Astrocyte of the cerebellum (primary cell): ENCODE data around the gene LOXL4.

ENCODE experiments used
- DNase-seq: peaks from one replicate; pipeline ENCODE4 v3.0.0-alpha.2; 2011; ENCODE audit warnings: low read depth
- H3K4me3 ChIP-seq: 2 replicates; pipeline ENCODE4 v1.5.1; 2011; ENCODE audit warnings: mild to moderate bottlenecking, low read depth, low read length, moderate library complexity
- CTCF ChIP-seq: IDR thresholded peaks from 2 replicates; pipeline ENCODE4 v1.5.1; 2012; ENCODE audit warnings: low read length, low read depth, moderate library complexity, mild to moderate bottlenecking; ENCODE audit errors: missing control alignments
- in situ Hi-C: cut with HindIII; loops from 2 replicates; pipeline ENCODE4 v1.10.0; 2017; ENCODE audit warnings: low sequenced_read_pairs

Gene LOXL4

GRCh38 chr10:98212196-98212595 lies 55.8 kb downstream of the LOXL4 start:
- no peak for DNase-seq
- no peak for TF ChIP-seq CTCF
- no peak overlapping the region for H3K4me3 ChIP-seq
- in situ Hi-C loops = no loop called here

- no peak for TF ChIP-seq CTCF
- in situ Hi-C loops = no loop called here
- H3K4me3 ChIP-seq = no peak overlapping the region
- DNase-seq = no peak
Observed at GRCh38 chr10:98209441-98209840, 58.6 kb downstream of the LOXL4 start.

- DNase-seq = no peak
- no peak overlapping the region for H3K4me3 ChIP-seq
- TF ChIP-seq CTCF = no peak
- in situ Hi-C loops = no loop called here
Observed at GRCh38 chr10:98208925-98209324, 59.1 kb downstream of the LOXL4 start.

GRCh38 chr10:98205351-98205750 lies 62.6 kb downstream of the LOXL4 start:
- no peak for TF ChIP-seq CTCF
- in situ Hi-C loops = no loop called here
- DNase-seq = no peak
- H3K4me3 ChIP-seq = no peak overlapping the region

GRCh38 chr10:98202378-98202777 lies 65.6 kb downstream of the LOXL4 start:
- H3K4me3 ChIP-seq = no peak overlapping the region
- in situ Hi-C loops = no loop called here
- no peak for DNase-seq
- TF ChIP-seq CTCF = no peak

- TF ChIP-seq CTCF = no peak
- no peak for DNase-seq
- H3K4me3 ChIP-seq = no peak overlapping the region
- in situ Hi-C loops = no loop called here
Observed at GRCh38 chr10:98201760-98202159, 66.2 kb downstream of the LOXL4 start.
